ENCODE results near the gene MRPL11. TPM values are rescaled to one million over a fixed set of nuclear protein-coding genes. Genes with fewer than 3 reads are reported as not detected.

Gene MRPL11
- total and polyA plus RNA-seq, 2 of the 13 experiments (the other 11 are each of a cell fraction or from before 2014, with no cell fraction given), result 72.9 to 176 TPM

DNA sequence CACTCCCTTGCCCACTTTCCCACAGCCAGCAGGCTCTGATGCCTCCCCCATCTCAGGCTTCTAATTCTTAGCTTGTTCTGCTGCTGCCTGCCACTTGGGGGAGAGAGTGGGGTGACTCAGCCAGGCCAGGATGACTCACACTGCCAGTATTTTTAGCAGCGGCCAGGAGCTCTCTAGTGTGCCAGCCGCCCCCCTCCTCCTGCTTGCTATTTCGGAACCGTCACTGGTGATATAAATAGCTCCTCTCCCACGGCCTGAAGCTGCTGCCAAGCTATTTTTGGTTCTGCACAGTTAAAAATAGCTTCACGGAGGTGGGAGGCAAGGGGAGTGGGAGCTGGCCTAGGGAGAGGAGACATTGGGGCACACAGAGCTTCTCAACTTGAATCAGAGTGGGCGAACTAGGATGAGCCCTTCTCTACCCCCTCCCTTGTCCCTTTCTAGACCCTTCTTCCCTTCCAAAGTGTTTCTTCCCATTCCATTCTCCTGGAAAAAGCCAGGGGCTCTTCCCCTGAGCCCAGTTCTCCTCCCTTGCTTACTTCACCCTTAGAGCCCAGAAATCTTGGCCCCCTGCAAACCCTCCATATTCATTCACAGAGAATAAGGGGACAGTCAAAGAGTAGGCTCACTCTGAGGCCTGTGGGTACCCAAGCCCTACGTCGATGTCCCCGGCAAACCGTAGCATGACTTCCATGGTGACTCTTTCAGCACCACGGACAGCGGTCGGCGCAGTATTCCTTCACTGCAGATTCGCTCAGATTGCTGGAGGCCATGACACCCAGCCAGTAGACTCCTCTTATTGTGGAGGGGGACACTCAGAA is 20.3 kb downstream of the MRPL11 start (continued):
- TF ChIP-seq, protein P1, sequence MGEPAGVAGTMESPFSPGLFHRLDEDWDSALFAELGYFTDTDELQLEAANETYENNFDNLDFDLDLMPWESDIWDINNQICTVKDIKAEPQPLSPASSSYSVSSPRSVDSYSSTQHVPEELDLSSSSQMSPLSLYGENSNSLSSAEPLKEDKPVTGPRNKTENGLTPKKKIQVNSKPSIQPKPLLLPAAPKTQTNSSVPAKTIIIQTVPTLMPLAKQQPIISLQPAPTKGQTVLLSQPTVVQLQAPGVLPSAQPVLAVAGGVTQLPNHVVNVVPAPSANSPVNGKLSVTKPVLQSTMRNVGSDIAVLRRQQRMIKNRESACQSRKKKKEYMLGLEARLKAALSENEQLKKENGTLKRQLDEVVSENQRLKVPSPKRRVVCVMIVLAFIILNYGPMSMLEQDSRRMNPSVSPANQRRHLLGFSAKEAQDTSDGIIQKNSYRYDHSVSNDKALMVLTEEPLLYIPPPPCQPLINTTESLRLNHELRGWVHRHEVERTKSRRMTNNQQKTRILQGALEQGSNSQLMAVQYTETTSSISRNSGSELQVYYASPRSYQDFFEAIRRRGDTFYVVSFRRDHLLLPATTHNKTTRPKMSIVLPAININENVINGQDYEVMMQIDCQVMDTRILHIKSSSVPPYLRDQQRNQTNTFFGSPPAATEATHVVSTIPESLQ (CRISPR knock-in tag; conservative IDR thresholded peaks at IDR 0.05), result no peak
- no peak for TF ChIP-seq NR2F2 (IDR thresholded peaks at IDR 0.05; ENCODE audit: borderline replicate concordance, low read depth)
- TF ChIP-seq ZNF713 (CRISPR knock-in tag; IDR thresholded peaks at IDR 0.05), result no peak
- no peak for TF ChIP-seq ZFP62 (CRISPR knock-in tag; IDR thresholded peaks at IDR 0.05)
- TF ChIP-seq ZNF792 (CRISPR knock-in tag; IDR thresholded peaks at IDR 0.05), result peak; percentile 92
- TF ChIP-seq ZNF772 (CRISPR knock-in tag; IDR thresholded peaks at IDR 0.05), result 0 out of 2 replicates have a peak, but pooled peaks have one; percentile 63
- TF ChIP-seq ZNF530 (CRISPR knock-in tag; IDR thresholded peaks at IDR 0.05; ENCODE audit: low read depth), result 0 out of 2 replicates have a peak, but pooled peaks have one; percentile 70
- no peak for TF ChIP-seq KDM5B (CRISPR knock-in tag; IDR thresholded peaks at IDR 0.05; ENCODE audit: borderline replicate concordance)
- TF ChIP-seq ZBTB21 (CRISPR knock-in tag; IDR thresholded peaks at IDR 0.05), result peak; percentile 26; the same call in 1 of the 2 replicates
- no peak for TF ChIP-seq ZFP36 (IDR thresholded peaks at IDR 0.05; ENCODE audit: borderline replicate concordance, low read depth, low read length, partially characterized antibody)
- TF ChIP-seq, protein P2, sequence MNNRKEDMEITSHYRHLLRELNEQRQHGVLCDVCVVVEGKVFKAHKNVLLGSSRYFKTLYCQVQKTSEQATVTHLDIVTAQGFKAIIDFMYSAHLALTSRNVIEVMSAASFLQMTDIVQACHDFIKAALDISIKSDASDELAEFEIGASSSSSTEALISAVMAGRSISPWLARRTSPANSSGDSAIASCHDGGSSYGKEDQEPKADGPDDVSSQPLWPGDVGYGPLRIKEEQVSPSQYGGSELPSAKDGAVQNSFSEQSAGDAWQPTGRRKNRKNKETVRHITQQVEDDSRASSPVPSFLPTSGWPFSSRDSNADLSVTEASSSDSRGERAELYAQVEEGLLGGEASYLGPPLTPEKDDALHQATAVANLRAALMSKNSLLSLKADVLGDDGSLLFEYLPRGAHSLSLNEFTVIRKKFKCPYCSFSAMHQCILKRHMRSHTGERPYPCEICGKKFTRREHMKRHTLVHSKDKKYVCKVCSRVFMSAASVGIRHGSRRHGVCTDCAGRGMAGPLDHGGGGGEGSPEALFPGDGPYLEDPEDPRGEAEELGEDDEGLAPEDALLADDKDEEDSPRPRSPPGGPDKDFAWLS (CRISPR knock-in tag; IDR thresholded peaks at IDR 0.05; ENCODE audit: borderline replicate concordance), result no peak
- TF ChIP-seq TMF1 (CRISPR knock-in tag; IDR thresholded peaks at IDR 0.05; ENCODE audit: low read depth), result 0 out of 2 replicates have a peak, but pooled peaks have one; percentile 71
- TF ChIP-seq ZNF224 (CRISPR knock-in tag; IDR thresholded peaks at IDR 0.05), result no peak
- TF ChIP-seq MED13 (CRISPR knock-in tag; IDR thresholded peaks at IDR 0.05), result no peak
- TF ChIP-seq, protein P3, sequence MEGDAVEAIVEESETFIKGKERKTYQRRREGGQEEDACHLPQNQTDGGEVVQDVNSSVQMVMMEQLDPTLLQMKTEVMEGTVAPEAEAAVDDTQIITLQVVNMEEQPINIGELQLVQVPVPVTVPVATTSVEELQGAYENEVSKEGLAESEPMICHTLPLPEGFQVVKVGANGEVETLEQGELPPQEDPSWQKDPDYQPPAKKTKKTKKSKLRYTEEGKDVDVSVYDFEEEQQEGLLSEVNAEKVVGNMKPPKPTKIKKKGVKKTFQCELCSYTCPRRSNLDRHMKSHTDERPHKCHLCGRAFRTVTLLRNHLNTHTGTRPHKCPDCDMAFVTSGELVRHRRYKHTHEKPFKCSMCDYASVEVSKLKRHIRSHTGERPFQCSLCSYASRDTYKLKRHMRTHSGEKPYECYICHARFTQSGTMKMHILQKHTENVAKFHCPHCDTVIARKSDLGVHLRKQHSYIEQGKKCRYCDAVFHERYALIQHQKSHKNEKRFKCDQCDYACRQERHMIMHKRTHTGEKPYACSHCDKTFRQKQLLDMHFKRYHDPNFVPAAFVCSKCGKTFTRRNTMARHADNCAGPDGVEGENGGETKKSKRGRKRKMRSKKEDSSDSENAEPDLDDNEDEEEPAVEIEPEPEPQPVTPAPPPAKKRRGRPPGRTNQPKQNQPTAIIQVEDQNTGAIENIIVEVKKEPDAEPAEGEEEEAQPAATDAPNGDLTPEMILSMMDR (CRISPR knock-in tag; IDR thresholded peaks at IDR 0.05), result 0 out of 2 replicates have a peak, but pooled peaks have one; percentile 11
- TF ChIP-seq AKAP8 (CRISPR knock-in tag; IDR thresholded peaks at IDR 0.05), result 0 out of 2 replicates have a peak, but pooled peaks have one; percentile 33
- no peak for TF ChIP-seq TBP (CRISPR knock-in tag; IDR thresholded peaks at IDR 0.05)
- TF ChIP-seq SATB2 (CRISPR knock-in tag; IDR thresholded peaks at IDR 0.05), result peak; percentile 88
- no peak for TF ChIP-seq ZNF839 (CRISPR knock-in tag; IDR thresholded peaks at IDR 0.05; ENCODE audit: borderline replicate concordance)
- TF ChIP-seq, protein P4, sequence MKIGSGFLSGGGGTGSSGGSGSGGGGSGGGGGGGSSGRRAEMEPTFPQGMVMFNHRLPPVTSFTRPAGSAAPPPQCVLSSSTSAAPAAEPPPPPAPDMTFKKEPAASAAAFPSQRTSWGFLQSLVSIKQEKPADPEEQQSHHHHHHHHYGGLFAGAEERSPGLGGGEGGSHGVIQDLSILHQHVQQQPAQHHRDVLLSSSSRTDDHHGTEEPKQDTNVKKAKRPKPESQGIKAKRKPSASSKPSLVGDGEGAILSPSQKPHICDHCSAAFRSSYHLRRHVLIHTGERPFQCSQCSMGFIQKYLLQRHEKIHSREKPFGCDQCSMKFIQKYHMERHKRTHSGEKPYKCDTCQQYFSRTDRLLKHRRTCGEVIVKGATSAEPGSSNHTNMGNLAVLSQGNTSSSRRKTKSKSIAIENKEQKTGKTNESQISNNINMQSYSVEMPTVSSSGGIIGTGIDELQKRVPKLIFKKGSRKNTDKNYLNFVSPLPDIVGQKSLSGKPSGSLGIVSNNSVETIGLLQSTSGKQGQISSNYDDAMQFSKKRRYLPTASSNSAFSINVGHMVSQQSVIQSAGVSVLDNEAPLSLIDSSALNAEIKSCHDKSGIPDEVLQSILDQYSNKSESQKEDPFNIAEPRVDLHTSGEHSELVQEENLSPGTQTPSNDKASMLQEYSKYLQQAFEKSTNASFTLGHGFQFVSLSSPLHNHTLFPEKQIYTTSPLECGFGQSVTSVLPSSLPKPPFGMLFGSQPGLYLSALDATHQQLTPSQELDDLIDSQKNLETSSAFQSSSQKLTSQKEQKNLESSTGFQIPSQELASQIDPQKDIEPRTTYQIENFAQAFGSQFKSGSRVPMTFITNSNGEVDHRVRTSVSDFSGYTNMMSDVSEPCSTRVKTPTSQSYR (CRISPR knock-in tag; IDR thresholded peaks at IDR 0.05; ENCODE audit: borderline replicate concordance), result peak; percentile 57; the same call in 1 of the 2 replicates
- TF ChIP-seq NR2F6 (IDR thresholded peaks at IDR 0.05), result no peak
- peak; percentile 44; the same call in 1 of the 2 replicates for TF ChIP-seq NR2F6 (CRISPR knock-in tag; IDR thresholded peaks at IDR 0.05)

Measured in HepG2 (cell line).